Measurements from ENCODE around the gene TRAP1.
A peak's percentile ranks its signal among the peaks of the same experiment; 100 is the strongest.
"Not testable (repeated sequence)": the region's sequence is repeated elsewhere in the genome, so short reads cannot be mapped to it uniquely, and the experiment has no call there.

TRAP1 gene

GRCh38 chr16:3720418-3720817, 3.1 kb upstream of the TRAP1 start:
- H3K4me1 ChIP-seq (ENCODE audit: control insufficient read depth, insufficient read depth, low read length): peaks cover 5% of the 10 kb centered on the region
- no peak overlapping the region for H3K27ac ChIP-seq (ENCODE audit: low read depth, low read length)
- H3K36me3 ChIP-seq (ENCODE audit: control insufficient read depth, insufficient read depth, low read length): no peaks in the 10 kb centered on the region
- no peak overlapping the region for H3K9ac ChIP-seq (ENCODE audit: low read length)
- no peaks in the 10 kb centered on the region for H3K27me3 ChIP-seq (ENCODE audit: control insufficient read depth, insufficient read depth, low read length)
- no peak overlapping the region for H3K4me3 ChIP-seq (ENCODE audit: low read length)

- Histone ChIP-seq H3K27ac (ENCODE audit: low read depth, low read length) (no peak overlapping the region), H3K36me3 (ENCODE audit: control insufficient read depth, insufficient read depth, low read length) (no peaks in the 10 kb centered on the region), H3K9ac (ENCODE audit: low read length) (no peak overlapping the region), H3K4me1 (ENCODE audit: control insufficient read depth, insufficient read depth, low read length) (peaks cover 5% of the 10 kb centered on the region), H3K4me3 (ENCODE audit: low read length) (no peak overlapping the region), H3K27me3 (ENCODE audit: control insufficient read depth, insufficient read depth, low read length) (no peaks in the 10 kb centered on the region)
Observed at GRCh38 chr16:3718628-3719027, 1.3 kb upstream of the TRAP1 start.

GRCh38 chr16:3718019-3718391, 681 bp upstream of the TRAP1 start:
- peak overlapping the region; percentile 90 for H3K4me3 ChIP-seq (ENCODE audit: low read length)
- no peaks in the 10 kb centered on the region for H3K27me3 ChIP-seq (ENCODE audit: control insufficient read depth, insufficient read depth, low read length)
- H3K4me1 ChIP-seq (ENCODE audit: control insufficient read depth, insufficient read depth, low read length): peaks cover 5% of the 10 kb centered on the region
- peak overlapping the region; percentile 75 for H3K9ac ChIP-seq (ENCODE audit: low read length)
- H3K36me3 ChIP-seq (ENCODE audit: control insufficient read depth, insufficient read depth, low read length): no peaks in the 10 kb centered on the region
- H3K27ac ChIP-seq (ENCODE audit: low read depth, low read length): peak overlapping the region; percentile 78

- Histone ChIP-seq H3K27ac (ENCODE audit: low read depth, low read length) (peak overlapping the region; percentile 78), H3K4me1 (ENCODE audit: control insufficient read depth, insufficient read depth, low read length) (peaks cover 5% of the 10 kb centered on the region), H3K36me3 (ENCODE audit: control insufficient read depth, insufficient read depth, low read length) (no peaks in the 10 kb centered on the region), H3K9ac (ENCODE audit: low read length) (peak overlapping the region; percentile 77), H3K27me3 (ENCODE audit: control insufficient read depth, insufficient read depth, low read length) (no peaks in the 10 kb centered on the region), H3K4me3 (ENCODE audit: low read length) (peak overlapping the region; percentile 90)
Observed at GRCh38 chr16:3716831-3717234, 491 bp downstream of the TRAP1 start.

- Histone ChIP-seq H3K4me3 (ENCODE audit: low read length) (no peak overlapping the region), H3K27ac (ENCODE audit: low read depth, low read length) (no peak overlapping the region), H3K36me3 (ENCODE audit: control insufficient read depth, insufficient read depth, low read length) (no peaks in the 10 kb centered on the region), H3K4me1 (ENCODE audit: control insufficient read depth, insufficient read depth, low read length) (peaks cover 5% of the 10 kb centered on the region), H3K27me3 (ENCODE audit: control insufficient read depth, insufficient read depth, low read length) (no peaks in the 10 kb centered on the region), H3K9ac (ENCODE audit: low read length) (no peak overlapping the region)
Observed at GRCh38 chr16:3715430-3715829, 1.9 kb downstream of the TRAP1 start.

- H3K27ac ChIP-seq (ENCODE audit: low read depth, low read length); H3K4me3 ChIP-seq (ENCODE audit: low read length); H3K9ac ChIP-seq (ENCODE audit: low read length); H3K27me3 ChIP-seq (ENCODE audit: control insufficient read depth, insufficient read depth, low read length); H3K4me1 ChIP-seq (ENCODE audit: control insufficient read depth, insufficient read depth, low read length); H3K36me3 ChIP-seq (ENCODE audit: control insufficient read depth, insufficient read depth, low read length): not testable (repeated sequence)
Observed at GRCh38 chr16:3714378-3714777, 2.9 kb downstream of the TRAP1 start.

- H3K4me1 ChIP-seq (ENCODE audit: control insufficient read depth, insufficient read depth, low read length): peaks cover 5% of the 10 kb centered on the region
Observed at GRCh38 chr16:3713587-3714242, 3.6 kb downstream of the TRAP1 start.

GRCh38 chr16:3712861-3713372, 4.4 kb downstream of the TRAP1 start:
- peaks cover 2% of the 10 kb centered on the region for H3K4me1 ChIP-seq (ENCODE audit: control insufficient read depth, insufficient read depth, low read length)
- no peak overlapping the region for H3K27ac ChIP-seq (ENCODE audit: low read depth, low read length)
- no peaks in the 10 kb centered on the region for H3K27me3 ChIP-seq (ENCODE audit: control insufficient read depth, insufficient read depth, low read length)
- H3K9ac ChIP-seq (ENCODE audit: low read length): no peak overlapping the region
- H3K36me3 ChIP-seq (ENCODE audit: control insufficient read depth, insufficient read depth, low read length): no peaks in the 10 kb centered on the region
- no peak overlapping the region for H3K4me3 ChIP-seq (ENCODE audit: low read length)

More at GRCh38 chr16:3713587-3714242, 3.6 kb downstream of the TRAP1 start:
- Histone ChIP-seq H3K27me3 (ENCODE audit: control insufficient read depth, insufficient read depth, low read length) (no peaks in the 10 kb centered on the region), H3K27ac (ENCODE audit: low read depth, low read length) (no peak overlapping the region), H3K36me3 (ENCODE audit: control insufficient read depth, insufficient read depth, low read length) (no peaks in the 10 kb centered on the region), H3K4me3 (ENCODE audit: low read length) (no peak overlapping the region), H3K9ac (ENCODE audit: low read length) (no peak overlapping the region)

GRCh38 chr16:3706253-3707012, 10.9 kb downstream of the TRAP1 start:
- Histone ChIP-seq H3K4me3 (ENCODE audit: low read length) (no peak overlapping the region), H3K27me3 (ENCODE audit: control insufficient read depth, insufficient read depth, low read length) (no peaks in the 10 kb centered on the region), H3K4me1 (ENCODE audit: control insufficient read depth, insufficient read depth, low read length) (no peaks in the 10 kb centered on the region), H3K27ac (ENCODE audit: low read depth, low read length) (no peak overlapping the region), H3K9ac (ENCODE audit: low read length) (no peak overlapping the region), H3K36me3 (ENCODE audit: control insufficient read depth, insufficient read depth, low read length) (no peaks in the 10 kb centered on the region)

- no peak overlapping the region for H3K4me3 ChIP-seq (ENCODE audit: low read length)
Observed at GRCh38 chr16:3702082-3702481, 15.2 kb downstream of the TRAP1 start.

GRCh38 chr16:3701531-3701930, 15.8 kb downstream of the TRAP1 start:
- H3K4me1 ChIP-seq (ENCODE audit: control insufficient read depth, insufficient read depth, low read length): no peaks in the 10 kb centered on the region
- H3K9ac ChIP-seq (ENCODE audit: low read length): no peak overlapping the region
- no peaks in the 10 kb centered on the region for H3K36me3 ChIP-seq (ENCODE audit: control insufficient read depth, insufficient read depth, low read length)
- H3K27me3 ChIP-seq (ENCODE audit: control insufficient read depth, insufficient read depth, low read length): no peaks in the 10 kb centered on the region
- H3K27ac ChIP-seq (ENCODE audit: low read depth, low read length): no peak overlapping the region
- no peak overlapping the region for H3K4me3 ChIP-seq (ENCODE audit: low read length)

More at GRCh38 chr16:3702082-3702481, 15.2 kb downstream of the TRAP1 start:
- Histone ChIP-seq H3K4me1 (ENCODE audit: control insufficient read depth, insufficient read depth, low read length) (no peaks in the 10 kb centered on the region), H3K27ac (ENCODE audit: low read depth, low read length) (no peak overlapping the region), H3K36me3 (ENCODE audit: control insufficient read depth, insufficient read depth, low read length) (no peaks in the 10 kb centered on the region), H3K9ac (ENCODE audit: low read length) (no peak overlapping the region), H3K27me3 (ENCODE audit: control insufficient read depth, insufficient read depth, low read length) (no peaks in the 10 kb centered on the region)

- no peak overlapping the region for H3K27ac ChIP-seq (ENCODE audit: low read depth, low read length)
- H3K36me3 ChIP-seq (ENCODE audit: control insufficient read depth, insufficient read depth, low read length): no peaks in the 10 kb centered on the region
- H3K9ac ChIP-seq (ENCODE audit: low read length): no peak overlapping the region
- no peak overlapping the region for H3K4me3 ChIP-seq (ENCODE audit: low read length)
- H3K27me3 ChIP-seq (ENCODE audit: control insufficient read depth, insufficient read depth, low read length): no peaks in the 10 kb centered on the region
- no peaks in the 10 kb centered on the region for H3K4me1 ChIP-seq (ENCODE audit: control insufficient read depth, insufficient read depth, low read length)
Observed at GRCh38 chr16:3698941-3699340, 18.4 kb downstream of the TRAP1 start.
